ENCODE data around the gene LRRC4B.

- no peak for TF ChIP-seq POLR2A (IDR thresholded peaks at IDR 0.05)
- TF ChIP-seq CTCF (IDR thresholded peaks at IDR 0.05): no peak
Measured at GRCh38 chr19:50558039-50558438, 10.2 kb downstream of the LRRC4B start.
